Measurements from ENCODE around the gene ADSS1. TPM values are rescaled to one million over a fixed set of nuclear protein-coding genes. Genes with fewer than 3 reads are reported as not detected.

Gene ADSS1
- total and polyA plus RNA-seq, 4 donors = 1.8 to 18.8 (median 12.2) TPM

- peaks cover 10 to 65% (median 30%) of the 10 kb centered on the region in 4 donors for H3K36me3 ChIP-seq (ENCODE audit: control insufficient read depth in 4 of 4, insufficient read depth in 3 of 4, low read depth in 1 of 4, low read length in 3 of 4)
- no peak overlapping the region for H3K4me3 ChIP-seq (ENCODE audit: low read depth in 1 of 3, low read length in 3 of 3)
- H3K27ac ChIP-seq (ENCODE audit: low read depth in 1 of 2, low read length in 2 of 2) = no peak overlapping the region
- no peaks in the 10 kb centered on the region for H3K9me3 ChIP-seq (ENCODE audit: control insufficient read depth in 4 of 4, low read length in 3 of 4)
- no peaks in the 10 kb centered on the region for H3K4me1 ChIP-seq (ENCODE audit: control insufficient read depth in 4 of 4, insufficient read depth in 4 of 4, low read length in 3 of 4)
- TF ChIP-seq ATF3 (IDR thresholded peaks at IDR 0.05) (no peak), TAF1 (conservative IDR thresholded peaks at IDR 0.05) (no peak), HNF4G (IDR thresholded peaks at IDR 0.05) (no peak), GABPA (IDR thresholded peaks at IDR 0.05 in 1 of 2, conservative IDR thresholded peaks at IDR 0.05 in 1 of 2) (no peak), FOXA1 (IDR thresholded peaks at IDR 0.05) (no peak), EGR1 (IDR thresholded peaks at IDR 0.05; ENCODE audit: low read depth in 2 of 2) (no peak)
- TF ChIP-seq, protein P1, sequence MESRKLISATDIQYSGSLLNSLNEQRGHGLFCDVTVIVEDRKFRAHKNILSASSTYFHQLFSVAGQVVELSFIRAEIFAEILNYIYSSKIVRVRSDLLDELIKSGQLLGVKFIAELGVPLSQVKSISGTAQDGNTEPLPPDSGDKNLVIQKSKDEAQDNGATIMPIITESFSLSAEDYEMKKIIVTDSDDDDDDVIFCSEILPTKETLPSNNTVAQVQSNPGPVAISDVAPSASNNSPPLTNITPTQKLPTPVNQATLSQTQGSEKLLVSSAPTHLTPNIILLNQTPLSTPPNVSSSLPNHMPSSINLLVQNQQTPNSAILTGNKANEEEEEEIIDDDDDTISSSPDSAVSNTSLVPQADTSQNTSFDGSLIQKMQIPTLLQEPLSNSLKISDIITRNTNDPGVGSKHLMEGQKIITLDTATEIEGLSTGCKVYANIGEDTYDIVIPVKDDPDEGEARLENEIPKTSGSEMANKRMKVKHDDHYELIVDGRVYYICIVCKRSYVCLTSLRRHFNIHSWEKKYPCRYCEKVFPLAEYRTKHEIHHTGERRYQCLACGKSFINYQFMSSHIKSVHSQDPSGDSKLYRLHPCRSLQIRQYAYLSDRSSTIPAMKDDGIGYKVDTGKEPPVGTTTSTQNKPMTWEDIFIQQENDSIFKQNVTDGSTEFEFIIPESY (IDR thresholded peaks at IDR 0.05) = no peak
- TF ChIP-seq, protein P2, sequence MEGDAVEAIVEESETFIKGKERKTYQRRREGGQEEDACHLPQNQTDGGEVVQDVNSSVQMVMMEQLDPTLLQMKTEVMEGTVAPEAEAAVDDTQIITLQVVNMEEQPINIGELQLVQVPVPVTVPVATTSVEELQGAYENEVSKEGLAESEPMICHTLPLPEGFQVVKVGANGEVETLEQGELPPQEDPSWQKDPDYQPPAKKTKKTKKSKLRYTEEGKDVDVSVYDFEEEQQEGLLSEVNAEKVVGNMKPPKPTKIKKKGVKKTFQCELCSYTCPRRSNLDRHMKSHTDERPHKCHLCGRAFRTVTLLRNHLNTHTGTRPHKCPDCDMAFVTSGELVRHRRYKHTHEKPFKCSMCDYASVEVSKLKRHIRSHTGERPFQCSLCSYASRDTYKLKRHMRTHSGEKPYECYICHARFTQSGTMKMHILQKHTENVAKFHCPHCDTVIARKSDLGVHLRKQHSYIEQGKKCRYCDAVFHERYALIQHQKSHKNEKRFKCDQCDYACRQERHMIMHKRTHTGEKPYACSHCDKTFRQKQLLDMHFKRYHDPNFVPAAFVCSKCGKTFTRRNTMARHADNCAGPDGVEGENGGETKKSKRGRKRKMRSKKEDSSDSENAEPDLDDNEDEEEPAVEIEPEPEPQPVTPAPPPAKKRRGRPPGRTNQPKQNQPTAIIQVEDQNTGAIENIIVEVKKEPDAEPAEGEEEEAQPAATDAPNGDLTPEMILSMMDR (IDR thresholded peaks at IDR 0.05; ENCODE audit: low read depth, low read length, missing input control) = no peak
- WGBS = 96% methylated on average over 31 of the region's 31 CpGs
- no peaks in the 10 kb centered on the region for H3K27me3 ChIP-seq (ENCODE audit: control insufficient read depth in 4 of 4, insufficient read depth in 4 of 4, low read length in 3 of 4)
- no peak overlapping the region for H3K9ac ChIP-seq (ENCODE audit: low read depth in 1 of 2, low read length in 2 of 2)
- no peak for DNase-seq (ENCODE audit: low spot score)
Measured at GRCh38 chr14:104714681-104715080, 9.3 kb upstream of the ADSS1 start.

DNA sequence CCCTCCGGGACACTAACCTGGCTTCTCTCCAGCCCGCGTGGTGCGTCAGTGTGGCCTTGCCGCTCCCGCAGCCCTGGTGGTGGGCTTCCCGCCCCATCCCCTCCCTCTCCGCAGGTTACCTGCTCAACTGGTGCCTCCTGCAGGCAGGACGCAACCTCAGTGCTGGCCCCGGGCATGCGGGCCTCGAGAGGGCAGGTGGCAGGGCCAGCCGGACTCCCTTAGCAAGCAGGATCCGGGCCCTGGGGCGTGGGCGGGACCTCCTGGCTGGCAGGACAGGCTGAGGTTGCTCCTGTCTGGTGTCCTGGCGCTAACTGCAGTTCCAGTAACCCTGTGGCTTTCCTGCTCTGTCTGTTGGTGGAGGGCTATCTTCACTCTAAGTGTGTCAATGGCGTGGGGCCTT, 8.6 kb upstream of the ADSS1 start:
- H3K9me3 ChIP-seq (ENCODE audit: control insufficient read depth in 4 of 4, low read length in 3 of 4) = no peaks in the 10 kb centered on the region
- no peak for DNase-seq (ENCODE audit: low spot score)
- H3K27me3 ChIP-seq (ENCODE audit: control insufficient read depth in 4 of 4, insufficient read depth in 4 of 4, low read length in 3 of 4) = no peaks in the 10 kb centered on the region
- H3K36me3 ChIP-seq (ENCODE audit: control insufficient read depth in 4 of 4, insufficient read depth in 3 of 4, low read depth in 1 of 4, low read length in 3 of 4) = peaks cover 15 to 58% (median 30%) of the 10 kb centered on the region in 4 donors
- no peak overlapping the region for H3K27ac ChIP-seq (ENCODE audit: low read depth in 1 of 2, low read length in 2 of 2)
- H3K9ac ChIP-seq (ENCODE audit: low read depth in 1 of 2, low read length in 2 of 2) = no peak overlapping the region
- WGBS = 87% methylated on average over 18 of the region's 18 CpGs
- no peaks in the 10 kb centered on the region for H3K4me1 ChIP-seq (ENCODE audit: control insufficient read depth in 4 of 4, insufficient read depth in 4 of 4, low read length in 3 of 4)
- H3K4me3 ChIP-seq (ENCODE audit: low read depth in 1 of 3, low read length in 3 of 3) = no peak overlapping the region
- TF ChIP-seq ATF3 (IDR thresholded peaks at IDR 0.05) (no peak), JUND (IDR thresholded peaks at IDR 0.05) (no peak), RXRA (IDR thresholded peaks at IDR 0.05) (no peak), YY1 (IDR thresholded peaks at IDR 0.05) (no peak), HNF4A (conservative IDR thresholded peaks at IDR 0.05) (no peak), TAF1 (conservative IDR thresholded peaks at IDR 0.05) (no peak), SP1 (IDR thresholded peaks at IDR 0.05) (no peak), FOXA1 (IDR thresholded peaks at IDR 0.05) (no peak), FOXA2 (IDR thresholded peaks at IDR 0.05) (no peak), GABPA (IDR thresholded peaks at IDR 0.05 in 1 of 2, conservative IDR thresholded peaks at IDR 0.05 in 1 of 2) (no peak)
- TF ChIP-seq, protein P3, sequence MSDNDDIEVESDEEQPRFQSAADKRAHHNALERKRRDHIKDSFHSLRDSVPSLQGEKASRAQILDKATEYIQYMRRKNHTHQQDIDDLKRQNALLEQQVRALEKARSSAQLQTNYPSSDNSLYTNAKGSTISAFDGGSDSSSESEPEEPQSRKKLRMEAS (IDR thresholded peaks at IDR 0.05) = no peak
- TF ChIP-seq, protein P4, sequence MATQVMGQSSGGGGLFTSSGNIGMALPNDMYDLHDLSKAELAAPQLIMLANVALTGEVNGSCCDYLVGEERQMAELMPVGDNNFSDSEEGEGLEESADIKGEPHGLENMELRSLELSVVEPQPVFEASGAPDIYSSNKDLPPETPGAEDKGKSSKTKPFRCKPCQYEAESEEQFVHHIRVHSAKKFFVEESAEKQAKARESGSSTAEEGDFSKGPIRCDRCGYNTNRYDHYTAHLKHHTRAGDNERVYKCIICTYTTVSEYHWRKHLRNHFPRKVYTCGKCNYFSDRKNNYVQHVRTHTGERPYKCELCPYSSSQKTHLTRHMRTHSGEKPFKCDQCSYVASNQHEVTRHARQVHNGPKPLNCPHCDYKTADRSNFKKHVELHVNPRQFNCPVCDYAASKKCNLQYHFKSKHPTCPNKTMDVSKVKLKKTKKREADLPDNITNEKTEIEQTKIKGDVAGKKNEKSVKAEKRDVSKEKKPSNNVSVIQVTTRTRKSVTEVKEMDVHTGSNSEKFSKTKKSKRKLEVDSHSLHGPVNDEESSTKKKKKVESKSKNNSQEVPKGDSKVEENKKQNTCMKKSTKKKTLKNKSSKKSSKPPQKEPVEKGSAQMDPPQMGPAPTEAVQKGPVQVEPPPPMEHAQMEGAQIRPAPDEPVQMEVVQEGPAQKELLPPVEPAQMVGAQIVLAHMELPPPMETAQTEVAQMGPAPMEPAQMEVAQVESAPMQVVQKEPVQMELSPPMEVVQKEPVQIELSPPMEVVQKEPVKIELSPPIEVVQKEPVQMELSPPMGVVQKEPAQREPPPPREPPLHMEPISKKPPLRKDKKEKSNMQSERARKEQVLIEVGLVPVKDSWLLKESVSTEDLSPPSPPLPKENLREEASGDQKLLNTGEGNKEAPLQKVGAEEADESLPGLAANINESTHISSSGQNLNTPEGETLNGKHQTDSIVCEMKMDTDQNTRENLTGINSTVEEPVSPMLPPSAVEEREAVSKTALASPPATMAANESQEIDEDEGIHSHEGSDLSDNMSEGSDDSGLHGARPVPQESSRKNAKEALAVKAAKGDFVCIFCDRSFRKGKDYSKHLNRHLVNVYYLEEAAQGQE (IDR thresholded peaks at IDR 0.05) = no peak
